WTC11 (cell line): ENCODE measurements around the gene CNOT8.

Experiments used
- CREM ChIP-seq: sonication (generic); formaldehyde crosslinking; IDR thresholded peaks from 2 replicates; pipeline ENCODE4 v1.8.1; 2022; ENCODE audit warnings: mild to moderate bottlenecking, missing genetic modification reagents, moderate library complexity
- ESRRA ChIP-seq: sonication (generic); formaldehyde crosslinking; IDR thresholded peaks from 2 replicates; pipeline ENCODE4 v1.8.1; 2022; ENCODE audit warnings: mild to moderate bottlenecking, missing genetic modification reagents, borderline replicate concordance
- NFYB ChIP-seq: sonication (generic); formaldehyde crosslinking; conservative IDR thresholded peaks from 2 replicates; pipeline ENCODE4 v1.8.0; 2022; ENCODE audit warnings: low read depth, missing genetic modification reagents
- SMAD4 ChIP-seq: sonication (generic); formaldehyde crosslinking; IDR thresholded peaks from 2 replicates; pipeline ENCODE4 v1.8.0; 2022; ENCODE audit warnings: mild to moderate bottlenecking, missing genetic modification reagents
- ZBTB21 ChIP-seq: sonication (generic); formaldehyde crosslinking; IDR thresholded peaks from 2 replicates; pipeline ENCODE4 v1.8.1; 2023; ENCODE audit warnings: mild to moderate bottlenecking, missing genetic modification reagents, borderline replicate concordance
- ZNF423 ChIP-seq: fragments of 250-450 bp; sonication (Bioruptor Pico); IDR thresholded peaks from 2 replicates; pipeline ENCODE4 v2.1.2; 2022; ENCODE audit warnings: mild to moderate bottlenecking, moderate library complexity
- TF ChIP-seq, protein P1 (sequence below): sonication (generic); formaldehyde crosslinking; IDR thresholded peaks from 2 replicates; pipeline ENCODE4 v1.8.0; 2022; ENCODE audit warnings: mild to moderate bottlenecking, missing genetic modification reagents
- TF ChIP-seq, protein P2 (sequence below): sonication (generic); formaldehyde crosslinking; IDR thresholded peaks from 2 replicates; pipeline ENCODE4 v1.8.1; 2022; ENCODE audit warnings: missing genetic modification reagents, borderline replicate concordance
- TF ChIP-seq, protein P3 (sequence below): fragments of 200-600 bp; IDR thresholded peaks from 2 replicates; pipeline ENCODE4 v1.8.0; 2022; ENCODE audit warnings: antibody characterized with exemption
- TF ChIP-seq, protein P4 (sequence below): sonication (generic); formaldehyde crosslinking; IDR thresholded peaks from 2 replicates; pipeline ENCODE4 v1.8.1; 2023; ENCODE audit warnings: mild to moderate bottlenecking, missing genetic modification reagents, borderline replicate concordance
- TF ChIP-seq, protein P5 (sequence below): fragments of 250-450 bp; sonication (Bioruptor Pico); IDR thresholded peaks from 2 replicates; pipeline ENCODE4 v1.9.0; 2021; ENCODE audit warnings: mild to moderate bottlenecking
- TF ChIP-seq, protein P6 (sequence below): sonication (generic); formaldehyde crosslinking; IDR thresholded peaks from 2 replicates; pipeline ENCODE4 v1.8.0; 2022; ENCODE audit warnings: mild to moderate bottlenecking, missing genetic modification reagents
- TF ChIP-seq, protein P7 (sequence below): sonication (generic); formaldehyde crosslinking; IDR thresholded peaks from 2 replicates; pipeline ENCODE4 v1.8.0; 2022; ENCODE audit warnings: mild to moderate bottlenecking, missing genetic modification reagents

DNA sequence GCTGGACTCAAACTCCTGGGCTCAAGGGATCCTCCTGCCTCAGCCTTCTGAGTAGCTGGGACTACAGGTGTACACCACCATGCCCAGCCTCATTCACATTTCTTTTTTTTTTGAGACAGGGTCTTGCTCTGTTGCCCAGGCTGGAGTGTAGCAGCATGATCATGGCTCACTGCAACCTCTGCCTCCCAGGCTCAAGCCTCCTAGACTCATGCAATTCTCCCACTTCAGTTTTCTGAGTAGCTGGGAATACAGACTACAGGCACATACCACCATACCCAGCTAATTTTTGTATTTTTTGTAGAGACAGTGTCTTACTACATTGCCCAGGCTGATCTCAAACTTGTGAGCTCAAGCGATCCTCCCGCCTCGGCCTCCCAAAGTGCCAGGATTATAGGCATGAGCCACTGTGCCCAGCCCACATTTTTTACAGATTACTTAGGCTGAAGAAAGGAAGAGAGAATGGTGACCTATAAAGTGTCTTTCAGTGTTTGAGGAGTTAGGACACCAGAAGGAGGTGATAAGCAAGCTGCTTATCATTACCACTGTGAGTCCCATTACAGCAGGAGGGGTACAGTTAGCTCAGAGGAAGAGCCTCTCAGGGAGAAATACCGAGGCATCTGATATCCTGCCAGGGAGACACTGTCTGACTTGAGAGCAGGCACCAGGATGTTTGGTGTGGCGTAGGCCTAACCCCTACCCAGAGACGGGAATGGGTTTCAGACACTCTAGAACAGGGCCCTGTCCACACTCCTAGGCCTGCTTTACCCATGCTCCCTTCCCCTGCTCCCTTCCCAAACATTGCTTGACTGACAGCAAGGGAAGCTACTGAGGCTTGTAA lies 17.8 kb upstream of the CNOT8 start:
- TF ChIP-seq CREM (no peak), NFYB (no peak), SMAD4 (CRISPR knock-in tag) (no peak), ZBTB21 (CRISPR knock-in tag) (no peak), ESRRA (no peak), ZNF423 (CRISPR knock-in tag) (no peak)
- TF ChIP-seq, protein P1, sequence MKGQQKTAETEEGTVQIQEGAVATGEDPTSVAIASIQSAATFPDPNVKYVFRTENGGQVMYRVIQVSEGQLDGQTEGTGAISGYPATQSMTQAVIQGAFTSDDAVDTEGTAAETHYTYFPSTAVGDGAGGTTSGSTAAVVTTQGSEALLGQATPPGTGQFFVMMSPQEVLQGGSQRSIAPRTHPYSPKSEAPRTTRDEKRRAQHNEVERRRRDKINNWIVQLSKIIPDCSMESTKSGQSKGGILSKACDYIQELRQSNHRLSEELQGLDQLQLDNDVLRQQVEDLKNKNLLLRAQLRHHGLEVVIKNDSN (CRISPR knock-in tag): no peak
- TF ChIP-seq, protein P2, sequence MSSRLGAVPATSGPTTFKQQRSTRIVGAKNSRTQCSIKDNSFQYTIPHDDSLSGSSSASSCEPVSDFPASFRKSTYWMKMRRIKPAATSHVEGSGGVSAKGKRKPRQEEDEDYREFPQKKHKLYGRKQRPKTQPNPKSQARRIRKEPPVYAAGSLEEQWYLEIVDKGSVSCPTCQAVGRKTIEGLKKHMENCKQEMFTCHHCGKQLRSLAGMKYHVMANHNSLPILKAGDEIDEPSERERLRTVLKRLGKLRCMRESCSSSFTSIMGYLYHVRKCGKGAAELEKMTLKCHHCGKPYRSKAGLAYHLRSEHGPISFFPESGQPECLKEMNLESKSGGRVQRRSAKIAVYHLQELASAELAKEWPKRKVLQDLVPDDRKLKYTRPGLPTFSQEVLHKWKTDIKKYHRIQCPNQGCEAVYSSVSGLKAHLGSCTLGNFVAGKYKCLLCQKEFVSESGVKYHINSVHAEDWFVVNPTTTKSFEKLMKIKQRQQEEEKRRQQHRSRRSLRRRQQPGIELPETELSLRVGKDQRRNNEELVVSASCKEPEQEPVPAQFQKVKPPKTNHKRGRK (CRISPR knock-in tag): no peak
- TF ChIP-seq, protein P3, sequence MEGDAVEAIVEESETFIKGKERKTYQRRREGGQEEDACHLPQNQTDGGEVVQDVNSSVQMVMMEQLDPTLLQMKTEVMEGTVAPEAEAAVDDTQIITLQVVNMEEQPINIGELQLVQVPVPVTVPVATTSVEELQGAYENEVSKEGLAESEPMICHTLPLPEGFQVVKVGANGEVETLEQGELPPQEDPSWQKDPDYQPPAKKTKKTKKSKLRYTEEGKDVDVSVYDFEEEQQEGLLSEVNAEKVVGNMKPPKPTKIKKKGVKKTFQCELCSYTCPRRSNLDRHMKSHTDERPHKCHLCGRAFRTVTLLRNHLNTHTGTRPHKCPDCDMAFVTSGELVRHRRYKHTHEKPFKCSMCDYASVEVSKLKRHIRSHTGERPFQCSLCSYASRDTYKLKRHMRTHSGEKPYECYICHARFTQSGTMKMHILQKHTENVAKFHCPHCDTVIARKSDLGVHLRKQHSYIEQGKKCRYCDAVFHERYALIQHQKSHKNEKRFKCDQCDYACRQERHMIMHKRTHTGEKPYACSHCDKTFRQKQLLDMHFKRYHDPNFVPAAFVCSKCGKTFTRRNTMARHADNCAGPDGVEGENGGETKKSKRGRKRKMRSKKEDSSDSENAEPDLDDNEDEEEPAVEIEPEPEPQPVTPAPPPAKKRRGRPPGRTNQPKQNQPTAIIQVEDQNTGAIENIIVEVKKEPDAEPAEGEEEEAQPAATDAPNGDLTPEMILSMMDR: no peak
- TF ChIP-seq, protein P4, sequence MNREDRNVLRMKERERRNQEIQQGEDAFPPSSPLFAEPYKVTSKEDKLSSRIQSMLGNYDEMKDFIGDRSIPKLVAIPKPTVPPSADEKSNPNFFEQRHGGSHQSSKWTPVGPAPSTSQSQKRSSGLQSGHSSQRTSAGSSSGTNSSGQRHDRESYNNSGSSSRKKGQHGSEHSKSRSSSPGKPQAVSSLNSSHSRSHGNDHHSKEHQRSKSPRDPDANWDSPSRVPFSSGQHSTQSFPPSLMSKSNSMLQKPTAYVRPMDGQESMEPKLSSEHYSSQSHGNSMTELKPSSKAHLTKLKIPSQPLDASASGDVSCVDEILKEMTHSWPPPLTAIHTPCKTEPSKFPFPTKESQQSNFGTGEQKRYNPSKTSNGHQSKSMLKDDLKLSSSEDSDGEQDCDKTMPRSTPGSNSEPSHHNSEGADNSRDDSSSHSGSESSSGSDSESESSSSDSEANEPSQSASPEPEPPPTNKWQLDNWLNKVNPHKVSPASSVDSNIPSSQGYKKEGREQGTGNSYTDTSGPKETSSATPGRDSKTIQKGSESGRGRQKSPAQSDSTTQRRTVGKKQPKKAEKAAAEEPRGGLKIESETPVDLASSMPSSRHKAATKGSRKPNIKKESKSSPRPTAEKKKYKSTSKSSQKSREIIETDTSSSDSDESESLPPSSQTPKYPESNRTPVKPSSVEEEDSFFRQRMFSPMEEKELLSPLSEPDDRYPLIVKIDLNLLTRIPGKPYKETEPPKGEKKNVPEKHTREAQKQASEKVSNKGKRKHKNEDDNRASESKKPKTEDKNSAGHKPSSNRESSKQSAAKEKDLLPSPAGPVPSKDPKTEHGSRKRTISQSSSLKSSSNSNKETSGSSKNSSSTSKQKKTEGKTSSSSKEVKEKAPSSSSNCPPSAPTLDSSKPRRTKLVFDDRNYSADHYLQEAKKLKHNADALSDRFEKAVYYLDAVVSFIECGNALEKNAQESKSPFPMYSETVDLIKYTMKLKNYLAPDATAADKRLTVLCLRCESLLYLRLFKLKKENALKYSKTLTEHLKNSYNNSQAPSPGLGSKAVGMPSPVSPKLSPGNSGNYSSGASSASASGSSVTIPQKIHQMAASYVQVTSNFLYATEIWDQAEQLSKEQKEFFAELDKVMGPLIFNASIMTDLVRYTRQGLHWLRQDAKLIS (CRISPR knock-in tag): no peak
- TF ChIP-seq, protein P5, sequence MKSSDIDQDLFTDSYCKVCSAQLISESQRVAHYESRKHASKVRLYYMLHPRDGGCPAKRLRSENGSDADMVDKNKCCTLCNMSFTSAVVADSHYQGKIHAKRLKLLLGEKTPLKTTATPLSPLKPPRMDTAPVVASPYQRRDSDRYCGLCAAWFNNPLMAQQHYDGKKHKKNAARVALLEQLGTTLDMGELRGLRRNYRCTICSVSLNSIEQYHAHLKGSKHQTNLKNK (CRISPR knock-in tag): no peak
- TF ChIP-seq, protein P6, sequence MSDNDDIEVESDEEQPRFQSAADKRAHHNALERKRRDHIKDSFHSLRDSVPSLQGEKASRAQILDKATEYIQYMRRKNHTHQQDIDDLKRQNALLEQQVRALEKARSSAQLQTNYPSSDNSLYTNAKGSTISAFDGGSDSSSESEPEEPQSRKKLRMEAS (CRISPR knock-in tag): no peak
- TF ChIP-seq, protein P7, sequence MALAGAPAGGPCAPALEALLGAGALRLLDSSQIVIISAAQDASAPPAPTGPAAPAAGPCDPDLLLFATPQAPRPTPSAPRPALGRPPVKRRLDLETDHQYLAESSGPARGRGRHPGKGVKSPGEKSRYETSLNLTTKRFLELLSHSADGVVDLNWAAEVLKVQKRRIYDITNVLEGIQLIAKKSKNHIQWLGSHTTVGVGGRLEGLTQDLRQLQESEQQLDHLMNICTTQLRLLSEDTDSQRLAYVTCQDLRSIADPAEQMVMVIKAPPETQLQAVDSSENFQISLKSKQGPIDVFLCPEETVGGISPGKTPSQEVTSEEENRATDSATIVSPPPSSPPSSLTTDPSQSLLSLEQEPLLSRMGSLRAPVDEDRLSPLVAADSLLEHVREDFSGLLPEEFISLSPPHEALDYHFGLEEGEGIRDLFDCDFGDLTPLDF (CRISPR knock-in tag): no peak
